MM.1S (cell line): ENCODE data around the gene PLEKHA5.

Experiments used
- EZH2 ChIP-seq: fragments of 300-600 bp; sonication (generic); optimal IDR thresholded peaks from 2 replicates; pipeline ENCODE3; 2017; ENCODE audit warnings: low read depth, mild to moderate bottlenecking, antibody characterized with exemption, low read length, mixed read lengths
- EZH2phosphoT487 ChIP-seq: fragments of 300-600 bp; sonication (generic); IDR thresholded peaks from 2 replicates; pipeline ENCODE4 v1.6.1; 2018; ENCODE audit warnings: antibody characterized with exemption, low read length
- TF ChIP-seq, protein P1 (sequence below): fragments of 300-600 bp; sonication (generic); IDR thresholded peaks from 2 replicates; pipeline ENCODE4 v1.5.1; 2016; ENCODE audit warnings: antibody characterized with exemption, low read length, mixed read lengths

DNA sequence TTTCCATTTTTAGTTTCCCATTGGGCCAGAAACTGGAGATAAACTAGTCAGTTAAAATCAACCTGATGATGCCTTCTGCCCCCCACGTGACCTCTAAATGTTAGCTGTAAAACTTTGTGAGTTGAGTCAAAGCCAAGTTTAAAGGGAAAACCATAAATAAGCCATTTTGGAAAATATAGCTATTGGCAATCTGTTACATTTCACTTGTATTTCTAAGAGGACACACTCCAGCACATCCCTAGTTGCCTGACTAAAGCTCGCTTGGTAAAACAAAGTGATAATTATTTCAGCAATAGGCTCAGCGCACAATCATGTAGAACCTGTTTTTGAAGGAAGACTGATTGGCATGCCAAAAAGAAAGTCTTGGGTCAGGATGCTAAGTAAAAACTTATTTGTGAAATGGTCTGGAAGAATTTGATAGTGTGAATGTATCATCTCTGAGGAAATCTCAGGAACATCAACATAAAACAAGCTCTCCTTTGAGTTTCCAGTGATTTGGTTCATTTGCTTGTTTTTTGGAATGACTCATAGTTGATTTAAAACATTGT, 260.6 kb downstream of the PLEKHA5 start:
- TF ChIP-seq, protein P1, sequence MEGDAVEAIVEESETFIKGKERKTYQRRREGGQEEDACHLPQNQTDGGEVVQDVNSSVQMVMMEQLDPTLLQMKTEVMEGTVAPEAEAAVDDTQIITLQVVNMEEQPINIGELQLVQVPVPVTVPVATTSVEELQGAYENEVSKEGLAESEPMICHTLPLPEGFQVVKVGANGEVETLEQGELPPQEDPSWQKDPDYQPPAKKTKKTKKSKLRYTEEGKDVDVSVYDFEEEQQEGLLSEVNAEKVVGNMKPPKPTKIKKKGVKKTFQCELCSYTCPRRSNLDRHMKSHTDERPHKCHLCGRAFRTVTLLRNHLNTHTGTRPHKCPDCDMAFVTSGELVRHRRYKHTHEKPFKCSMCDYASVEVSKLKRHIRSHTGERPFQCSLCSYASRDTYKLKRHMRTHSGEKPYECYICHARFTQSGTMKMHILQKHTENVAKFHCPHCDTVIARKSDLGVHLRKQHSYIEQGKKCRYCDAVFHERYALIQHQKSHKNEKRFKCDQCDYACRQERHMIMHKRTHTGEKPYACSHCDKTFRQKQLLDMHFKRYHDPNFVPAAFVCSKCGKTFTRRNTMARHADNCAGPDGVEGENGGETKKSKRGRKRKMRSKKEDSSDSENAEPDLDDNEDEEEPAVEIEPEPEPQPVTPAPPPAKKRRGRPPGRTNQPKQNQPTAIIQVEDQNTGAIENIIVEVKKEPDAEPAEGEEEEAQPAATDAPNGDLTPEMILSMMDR: no peak
- TF ChIP-seq EZH2phosphoT487 (no peak), EZH2 (no peak)
